Glomerular endothelial cell (primary cell): ENCODE data around the gene BTC. TPM values are rescaled to one million over a fixed set of nuclear protein-coding genes. Genes with fewer than 3 reads are reported as not detected.
"Not testable (repeated sequence)": the region's sequence is repeated elsewhere in the genome, so short reads cannot be mapped to it uniquely, and the experiment has no call there.

Source experiments
- DNase-seq: peaks from one replicate; pipeline ENCODE4 v3.0.0-alpha.2; 2011; ENCODE audit warnings: low read depth, low spot score; ENCODE audit errors: extremely low read depth
- total RNA-seq: library from RNA; depleted of rRNA; stranded (reverse); fragments of >200 nt; gene quantifications from 2 replicates; pipeline ENCODE4 v1.2.3, GENCODE V29; 2015

BTC gene
- total RNA-seq, 1 donor from 2014 or later: 0.12 TPM

DNA sequence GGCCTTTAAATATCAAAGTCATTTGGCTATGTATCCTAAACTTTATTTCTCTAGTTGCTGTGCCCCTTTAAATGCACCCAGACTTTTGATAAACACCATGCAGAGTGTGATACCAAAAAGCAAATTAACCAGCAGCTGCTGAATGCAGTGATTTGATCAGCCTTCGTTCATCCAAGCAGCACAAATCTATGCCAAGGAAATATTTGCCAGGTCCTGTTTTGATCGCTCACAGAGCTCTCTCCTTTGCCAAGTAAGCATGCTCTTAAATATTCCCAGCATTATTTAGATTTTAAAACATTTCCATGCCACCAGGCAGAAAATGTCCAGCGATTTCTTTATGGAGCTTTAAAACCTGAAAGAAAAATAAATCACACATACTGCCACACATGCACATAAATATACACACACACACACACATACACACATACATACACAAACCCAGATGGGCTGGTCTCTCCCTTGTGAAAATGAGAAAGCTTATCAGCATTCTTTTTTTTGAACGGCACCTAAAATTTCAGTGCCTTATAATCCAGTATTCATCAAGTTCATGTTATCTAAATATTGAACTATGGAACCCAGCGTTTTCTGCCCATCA, 35.7 kb downstream of the BTC start:
- no peak for DNase-seq

DNA sequence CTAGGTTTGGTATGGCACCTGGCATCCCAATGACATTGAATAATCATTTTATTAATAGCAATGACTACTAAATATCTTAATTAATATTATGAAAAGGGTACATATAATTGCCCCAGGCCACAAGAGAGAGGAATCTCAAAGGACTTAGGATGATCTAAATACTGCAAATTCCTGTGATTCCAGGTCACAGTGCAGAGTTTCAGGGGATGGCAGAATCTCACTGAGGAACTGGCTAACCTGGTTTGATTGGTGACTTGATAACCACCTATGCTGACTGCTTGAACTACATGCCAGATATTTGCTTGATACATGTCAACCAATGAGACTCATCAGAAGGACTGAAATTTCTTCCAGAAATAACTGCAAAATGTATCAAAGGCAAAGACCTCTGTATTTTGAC, 37.2 kb downstream of the BTC start:
- no peak for DNase-seq

DNA sequence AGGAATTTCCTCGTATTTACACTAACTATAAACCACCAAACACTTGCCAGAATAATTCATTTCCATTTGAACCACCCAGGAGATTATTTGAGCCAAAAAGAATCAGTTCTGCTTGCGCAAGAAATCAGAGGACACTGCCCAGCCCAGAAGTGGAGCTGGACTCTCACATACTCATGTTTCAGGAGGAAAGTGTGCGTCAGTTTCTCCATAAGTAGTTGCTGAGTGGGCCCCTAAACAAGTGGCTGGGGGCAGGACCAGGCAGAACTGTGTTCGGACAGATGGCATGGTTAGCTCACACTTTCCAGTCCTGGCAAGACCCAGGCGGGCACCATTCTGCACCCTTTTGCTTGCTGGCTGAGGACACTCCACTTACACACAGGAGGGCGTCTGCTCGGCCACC, 38.8 kb downstream of the BTC start:
- DNase-seq: no peak

DNA sequence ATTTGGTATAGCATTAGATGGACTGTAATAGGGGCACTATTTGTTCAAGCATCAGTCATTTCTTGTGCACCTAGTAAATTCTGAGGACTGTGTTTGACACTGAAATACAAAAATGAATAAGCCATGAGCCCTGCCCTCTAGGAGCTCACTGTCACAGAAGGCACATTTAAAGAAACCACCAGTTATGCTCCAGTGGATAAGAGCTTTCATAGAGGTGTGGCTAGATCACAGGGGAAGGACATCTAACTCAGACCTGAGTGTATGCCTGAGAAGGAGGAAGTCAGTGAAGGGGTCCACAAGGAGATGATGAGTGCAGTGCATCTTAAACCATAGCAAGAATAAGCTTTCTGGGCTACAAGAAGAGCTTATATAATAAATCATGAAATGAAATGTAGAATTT, 40.1 kb downstream of the BTC start:
- no peak for DNase-seq

DNA sequence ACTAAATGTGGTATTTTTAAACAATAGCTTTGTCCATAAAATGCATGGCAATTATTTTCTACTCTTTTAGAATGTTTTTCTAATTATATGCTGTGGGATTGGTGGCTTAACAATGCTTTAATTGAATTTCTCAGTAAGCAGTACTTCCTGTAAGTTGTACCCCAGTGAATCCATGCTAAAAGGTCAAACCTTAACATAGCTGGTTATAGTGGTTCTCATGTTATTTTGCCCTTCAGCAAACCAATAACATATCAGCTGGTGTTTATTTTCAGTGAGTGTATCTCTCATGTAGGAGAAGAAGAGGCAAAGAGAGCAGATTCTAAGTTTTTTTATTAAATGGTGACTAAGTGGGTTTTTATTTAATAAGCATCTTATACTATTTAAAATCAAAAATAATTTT, 41.5 kb downstream of the BTC start:
- DNase-seq: no peak

DNA sequence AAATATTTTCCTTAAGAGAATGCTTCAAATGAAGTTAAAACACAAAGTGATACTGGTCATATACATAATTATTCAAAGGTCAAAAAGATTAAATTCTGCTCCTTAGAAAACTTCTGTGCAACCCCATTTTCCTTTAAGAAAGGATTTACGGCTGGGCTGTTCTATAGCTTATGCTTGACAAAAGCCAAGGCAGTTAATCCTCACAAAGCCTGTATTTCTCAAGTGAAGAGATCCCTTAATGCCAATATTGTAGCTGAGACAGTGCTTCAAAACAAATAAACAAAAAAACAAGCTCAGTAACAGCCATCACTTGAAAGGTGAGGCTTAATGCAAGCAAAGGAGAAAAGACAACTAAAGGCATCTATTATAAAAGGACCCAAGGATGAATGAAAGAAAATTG, 42.5 kb downstream of the BTC start:
- DNase-seq: no peak

DNA sequence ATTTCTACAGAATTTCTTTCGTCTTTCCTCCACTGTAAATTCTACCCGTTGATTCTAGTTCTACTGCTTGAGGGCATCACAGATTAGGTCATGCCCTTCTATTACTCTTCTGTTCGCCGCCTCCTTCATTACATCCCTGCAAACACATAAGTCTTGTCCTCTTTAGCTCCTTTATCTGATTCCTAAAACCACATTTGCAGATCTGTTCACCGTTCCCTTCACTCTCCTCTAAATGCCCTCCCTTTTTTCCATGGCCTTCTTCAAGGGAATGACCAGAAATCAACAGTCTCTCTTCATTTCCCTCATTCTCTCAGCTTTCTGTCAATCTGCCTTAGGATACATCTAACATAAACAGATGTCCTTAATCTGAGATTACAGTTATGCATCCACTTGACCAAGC, 43.1 kb downstream of the BTC start:
- no peak for DNase-seq

DNA sequence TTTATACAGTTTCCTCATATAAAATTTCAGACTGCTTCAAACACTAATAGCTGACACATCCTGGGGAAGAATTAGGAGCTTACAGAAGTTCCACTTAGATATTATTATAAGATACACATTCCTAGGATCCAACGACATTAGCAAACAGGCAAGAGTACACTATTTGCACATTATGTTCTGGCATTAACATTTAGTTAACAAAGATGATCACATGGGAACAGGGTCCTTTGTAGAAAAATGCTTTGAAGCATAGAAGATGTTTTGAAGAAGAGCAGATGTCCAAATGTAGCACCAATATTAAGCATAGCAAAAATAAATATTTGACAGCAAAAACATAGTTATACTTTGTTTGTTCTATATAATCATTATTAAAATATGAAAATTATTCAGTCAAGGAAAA, 52.1 kb downstream of the BTC start:
- no peak for DNase-seq

DNA sequence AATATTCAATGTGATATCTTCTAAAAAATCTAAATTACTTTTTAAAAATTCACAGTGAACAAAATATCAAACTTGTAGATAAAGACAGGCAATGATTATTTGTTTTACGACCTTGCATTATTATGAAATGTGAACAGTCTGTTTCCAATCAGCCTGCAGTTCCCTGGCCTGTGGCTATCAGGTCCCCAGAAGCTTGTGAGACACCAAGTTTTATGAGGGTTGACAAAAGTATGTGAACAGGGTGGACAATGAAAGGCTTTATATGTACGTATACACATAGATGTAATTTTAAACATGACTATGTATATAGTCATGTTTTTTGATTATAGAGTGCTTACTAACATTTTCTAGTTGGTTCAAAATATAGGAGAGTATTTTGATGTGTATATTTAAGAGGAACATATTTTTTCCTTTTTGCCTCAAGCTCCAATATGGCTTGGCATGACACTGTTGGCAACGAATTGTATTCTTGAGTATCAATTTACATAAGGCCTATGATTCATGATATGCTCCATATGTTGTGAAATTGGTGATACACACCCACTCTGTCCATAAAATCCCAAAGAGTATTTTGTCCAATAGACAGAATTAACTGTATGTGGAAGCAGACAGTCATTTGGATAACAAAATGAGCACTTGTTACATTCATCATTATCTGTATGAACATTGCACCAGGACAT, 55.7 kb downstream of the BTC start:
- no peak for DNase-seq

DNA sequence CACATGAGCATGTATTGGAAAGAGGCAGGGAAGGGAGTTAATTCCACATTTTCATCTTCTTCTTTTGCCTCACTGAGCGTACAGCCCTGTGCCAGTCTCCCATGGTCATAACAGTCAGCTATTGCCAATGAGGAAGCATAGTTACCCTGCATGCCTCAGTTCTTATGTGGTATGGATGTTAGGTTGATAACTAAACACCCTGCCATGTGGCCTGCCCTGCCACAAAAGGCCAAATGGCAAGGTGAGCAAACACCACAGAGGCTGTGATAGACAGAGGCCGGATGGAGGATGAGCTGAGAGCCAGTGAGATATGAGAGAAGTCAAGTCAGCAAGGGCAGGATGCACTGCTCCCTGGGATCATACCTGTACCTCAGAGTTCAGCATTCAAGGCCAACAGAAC, 59.3 kb downstream of the BTC start:
- DNase-seq: no peak

DNA sequence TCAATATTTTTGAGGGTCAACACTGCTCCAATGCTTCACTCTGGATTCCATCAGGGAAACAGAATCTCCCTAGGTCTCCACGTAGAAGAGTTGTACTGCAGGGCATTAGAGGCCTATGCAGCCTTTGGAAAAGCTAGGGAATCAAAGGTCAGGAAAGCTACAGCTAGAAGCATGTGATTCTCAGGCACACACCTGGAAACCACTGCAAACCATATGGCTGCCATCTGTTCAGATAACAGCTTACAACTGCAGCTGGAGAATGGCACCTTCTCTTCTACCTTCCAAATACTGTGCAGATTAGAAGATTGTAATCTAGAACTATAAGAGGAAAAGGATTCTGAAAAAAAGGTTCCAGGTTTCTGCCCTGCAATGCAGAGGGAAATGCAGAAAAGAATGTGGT, 60.6 kb downstream of the BTC start:
- no peak for DNase-seq

DNA sequence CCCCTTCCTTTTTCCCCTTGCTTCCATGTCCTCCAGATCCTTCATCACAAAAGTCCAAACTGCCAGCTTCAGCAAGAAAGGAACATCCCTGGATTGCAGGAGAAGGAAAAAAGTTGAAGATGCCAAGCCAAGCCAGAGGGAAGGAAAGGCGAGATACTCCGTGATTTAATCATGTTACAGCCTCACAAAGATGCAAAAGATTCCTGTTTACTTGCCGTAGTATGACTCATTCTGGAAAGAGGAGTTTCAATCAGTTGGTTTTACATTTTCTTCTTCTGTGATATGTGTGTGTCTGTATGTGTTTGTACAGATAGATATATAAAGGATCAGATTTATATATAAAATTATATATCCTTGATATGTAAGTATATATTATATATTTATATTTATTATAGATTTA, 69.3 kb downstream of the BTC start:
- DNase-seq: no peak

DNA sequence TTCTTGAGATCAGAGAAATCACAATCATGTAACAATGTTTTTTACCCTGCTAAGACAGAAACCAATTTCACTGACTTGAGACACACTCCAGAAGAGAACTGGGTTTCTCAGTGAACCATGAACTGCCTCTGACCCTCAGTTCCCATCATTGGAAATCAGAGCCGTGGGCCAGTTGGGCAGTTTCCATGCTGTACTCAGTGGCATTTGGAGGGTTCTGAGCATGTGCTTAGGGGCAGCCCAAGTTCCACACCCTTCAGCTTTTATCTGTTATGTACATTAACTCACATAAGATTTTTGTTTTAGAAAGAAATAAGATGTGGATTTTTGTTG, 77.9 kb downstream of the BTC start:
- DNase-seq: no peak

DNA sequence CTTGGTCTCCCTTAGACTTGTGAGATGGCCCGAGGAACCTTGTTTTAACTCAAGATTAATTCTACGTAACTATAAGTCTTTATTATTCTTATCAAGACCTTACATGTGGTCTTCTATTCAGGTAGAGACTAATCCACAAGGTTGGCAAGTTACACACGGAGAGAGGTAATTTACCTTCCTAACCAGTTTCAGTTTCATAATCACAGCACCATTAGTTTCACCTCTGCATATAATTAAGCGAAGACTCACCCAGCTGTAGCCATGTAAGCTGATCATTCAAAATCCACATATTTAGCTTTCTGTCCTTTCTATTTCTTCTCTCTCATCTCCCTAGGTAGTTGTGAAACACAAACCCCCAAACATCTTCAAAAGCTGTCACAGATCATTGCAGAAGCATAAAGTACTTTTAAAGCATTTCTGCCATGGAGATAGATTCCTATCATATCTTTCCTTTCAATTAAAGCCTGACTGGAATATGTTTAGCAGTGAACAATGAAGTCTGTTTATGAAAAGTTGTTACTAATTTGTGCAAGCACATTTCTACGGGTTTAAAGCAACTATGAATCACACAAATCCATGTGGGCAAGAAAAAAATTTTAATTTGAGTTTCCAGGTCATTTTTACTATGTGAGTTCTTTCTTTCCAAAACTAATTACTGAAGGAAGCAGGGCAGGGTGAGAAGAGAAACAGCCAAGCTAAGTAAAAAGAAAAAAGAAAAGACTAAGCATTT, 78.5 kb downstream of the BTC start:
- no peak for DNase-seq

DNA sequence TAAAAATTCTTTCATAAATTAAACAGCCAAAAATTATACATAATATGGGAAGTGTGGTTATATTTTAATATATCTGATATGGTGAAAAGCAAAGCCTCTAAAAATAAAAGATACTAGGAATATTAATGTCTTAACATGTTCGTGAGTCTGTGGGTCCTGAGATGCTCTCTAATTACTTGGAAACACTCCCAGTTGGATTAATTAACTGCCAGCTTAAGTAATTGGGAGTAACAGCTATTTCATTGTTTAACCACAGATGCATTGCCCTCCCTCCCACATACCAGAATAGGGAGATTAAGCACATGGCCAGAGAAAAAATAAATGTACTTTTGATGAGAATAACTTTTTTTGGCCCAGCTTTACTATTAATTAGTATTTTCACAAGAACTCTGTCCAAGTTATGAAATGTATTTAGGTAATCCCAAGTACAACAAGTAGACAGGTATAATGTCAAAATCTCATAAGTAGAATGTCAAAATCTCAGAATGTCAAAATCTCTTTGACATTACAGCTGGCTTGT, 79.7 kb downstream of the BTC start:
- DNase-seq: no peak

DNA sequence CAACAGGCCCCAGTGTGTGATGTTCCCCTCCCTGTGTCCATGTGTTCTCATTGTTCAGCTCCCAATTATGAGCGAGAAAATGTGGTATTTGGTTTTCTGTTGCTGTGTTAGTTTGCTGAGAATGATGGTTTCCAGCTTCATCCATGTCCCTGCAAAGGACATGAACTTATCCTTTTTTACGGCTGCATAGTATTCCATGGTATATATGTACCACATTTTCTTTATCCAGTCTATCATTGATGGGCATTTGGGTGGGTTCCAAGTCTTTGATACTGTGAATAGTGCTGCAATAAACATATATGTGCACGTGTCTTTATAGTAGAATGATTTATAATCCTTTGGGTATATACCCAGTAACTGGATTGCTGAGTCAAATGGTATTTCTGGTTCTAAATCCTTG, 86.2 kb downstream of the BTC start:
- DNase-seq: not testable (repeated sequence)

Other genes starting within 250 kb of the BTC start
- gene PARM1, start 138.6 kb upstream of the BTC start, total RNA-seq: 0.06 and 0.24 TPM in 2 replicates